ENCODE measurements around the gene AQP6.

- TF ChIP-seq CTCF (IDR thresholded peaks at IDR 0.05) (no peak), POLR2A (IDR thresholded peaks at IDR 0.05) (no peak), POLR2AphosphoS5 (IDR thresholded peaks at IDR 0.05) (no peak)
These were observed 3.8 kb downstream of the AQP6 start for GRCh38 chr12:49976557-49976956.
